ENCODE data around the gene ANAPC15.

DNA sequence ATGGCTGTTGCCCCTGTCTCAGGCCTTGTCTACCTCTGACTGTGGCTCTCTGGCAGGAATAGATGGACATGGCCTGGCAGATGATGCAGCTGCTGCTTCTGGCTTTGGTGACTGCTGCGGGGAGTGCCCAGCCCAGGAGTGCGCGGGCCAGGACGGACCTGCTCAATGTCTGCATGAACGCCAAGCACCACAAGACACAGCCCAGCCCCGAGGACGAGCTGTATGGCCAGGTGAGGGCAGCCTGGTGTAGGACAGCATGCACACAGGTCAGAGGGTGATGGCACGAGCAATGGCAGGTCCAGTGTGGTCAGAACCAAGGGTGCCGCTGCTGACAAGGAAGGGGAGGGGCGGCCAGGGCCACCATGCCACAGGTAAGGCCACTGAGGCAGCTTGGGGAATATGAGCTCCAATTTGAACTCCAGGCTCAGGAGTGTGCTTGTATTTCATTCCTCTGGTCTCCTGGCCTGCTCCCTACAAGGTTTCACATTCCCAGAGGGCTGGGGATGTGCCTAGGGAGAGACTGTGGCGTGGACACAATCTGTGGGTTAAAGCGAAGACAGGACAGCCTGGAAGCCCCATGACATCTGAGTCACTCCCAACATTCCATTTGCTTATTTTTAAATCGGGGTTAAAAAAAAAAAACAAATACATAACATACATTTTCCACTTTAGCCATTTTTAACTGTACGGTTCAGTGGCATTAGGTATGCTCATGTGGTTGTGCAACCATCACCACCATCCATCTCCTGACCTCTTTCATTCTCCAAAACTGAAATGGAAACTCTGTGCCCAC is 23.6 kb upstream of the ANAPC15 start:
- TF ChIP-seq POLR2A (IDR thresholded peaks at IDR 0.05): no peak
- TF ChIP-seq CTCF (IDR thresholded peaks at IDR 0.05 in 8 of 11, conservative IDR thresholded peaks at IDR 0.05 in 3 of 11): no peak
